ENCODE results near the gene DNMT3L. TPM values are rescaled to one million over a fixed set of nuclear protein-coding genes. Genes with fewer than 3 reads are reported as not detected.

Gene DNMT3L
- total RNA-seq, 1 experiment from 2014 or later: not detected

DNA sequence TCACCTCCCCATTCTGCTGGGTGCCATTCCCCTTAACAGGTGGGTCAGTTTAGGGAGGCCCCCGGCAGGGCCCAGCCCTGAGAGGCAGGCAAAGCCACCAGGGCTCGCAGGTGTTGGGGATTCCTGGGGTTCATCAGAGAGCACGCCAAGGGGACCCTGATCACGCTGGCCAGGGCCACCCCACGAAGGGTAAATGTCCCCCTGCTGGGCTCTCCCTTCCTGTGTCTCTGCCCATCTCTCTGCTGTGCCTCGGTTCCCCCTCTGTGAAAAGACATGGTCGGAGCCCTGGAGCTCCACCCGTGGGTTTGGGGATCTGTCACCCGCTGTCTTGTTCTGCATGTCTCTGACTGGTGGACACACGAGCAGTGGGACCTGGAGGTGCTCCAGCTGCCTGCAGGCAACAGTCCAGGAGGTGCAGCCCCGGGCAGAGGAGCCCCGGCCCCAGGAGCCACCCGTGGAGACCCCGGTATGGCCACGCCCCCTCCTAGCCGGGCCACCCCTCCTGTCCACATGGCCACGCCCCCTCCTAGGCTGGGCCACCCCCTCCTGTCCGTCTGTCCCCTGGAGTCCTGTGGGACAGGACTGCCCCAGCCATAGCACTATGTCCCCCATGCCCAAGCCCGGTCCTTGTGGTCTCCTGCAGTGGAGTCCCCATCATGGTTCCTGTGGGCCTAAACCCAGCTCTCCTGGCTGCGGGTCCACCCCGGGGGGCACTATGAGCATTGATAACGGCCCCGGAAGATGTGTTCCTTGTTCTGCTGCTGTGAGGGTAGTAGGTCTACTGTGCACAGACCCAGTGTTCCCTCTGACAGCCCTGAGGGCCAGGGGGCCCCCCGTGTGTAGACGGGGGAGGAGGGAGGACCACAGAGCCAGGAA, 30.5 kb upstream of the DNMT3L start (continued):
- TF ChIP-seq, protein P1, sequence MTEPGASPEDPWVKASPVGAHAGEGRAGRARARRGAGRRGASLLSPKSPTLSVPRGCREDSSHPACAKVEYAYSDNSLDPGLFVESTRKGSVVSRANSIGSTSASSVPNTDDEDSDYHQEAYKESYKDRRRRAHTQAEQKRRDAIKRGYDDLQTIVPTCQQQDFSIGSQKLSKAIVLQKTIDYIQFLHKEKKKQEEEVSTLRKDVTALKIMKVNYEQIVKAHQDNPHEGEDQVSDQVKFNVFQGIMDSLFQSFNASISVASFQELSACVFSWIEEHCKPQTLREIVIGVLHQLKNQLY (CRISPR knock-in tag; IDR thresholded peaks at IDR 0.05): no peak

DNA sequence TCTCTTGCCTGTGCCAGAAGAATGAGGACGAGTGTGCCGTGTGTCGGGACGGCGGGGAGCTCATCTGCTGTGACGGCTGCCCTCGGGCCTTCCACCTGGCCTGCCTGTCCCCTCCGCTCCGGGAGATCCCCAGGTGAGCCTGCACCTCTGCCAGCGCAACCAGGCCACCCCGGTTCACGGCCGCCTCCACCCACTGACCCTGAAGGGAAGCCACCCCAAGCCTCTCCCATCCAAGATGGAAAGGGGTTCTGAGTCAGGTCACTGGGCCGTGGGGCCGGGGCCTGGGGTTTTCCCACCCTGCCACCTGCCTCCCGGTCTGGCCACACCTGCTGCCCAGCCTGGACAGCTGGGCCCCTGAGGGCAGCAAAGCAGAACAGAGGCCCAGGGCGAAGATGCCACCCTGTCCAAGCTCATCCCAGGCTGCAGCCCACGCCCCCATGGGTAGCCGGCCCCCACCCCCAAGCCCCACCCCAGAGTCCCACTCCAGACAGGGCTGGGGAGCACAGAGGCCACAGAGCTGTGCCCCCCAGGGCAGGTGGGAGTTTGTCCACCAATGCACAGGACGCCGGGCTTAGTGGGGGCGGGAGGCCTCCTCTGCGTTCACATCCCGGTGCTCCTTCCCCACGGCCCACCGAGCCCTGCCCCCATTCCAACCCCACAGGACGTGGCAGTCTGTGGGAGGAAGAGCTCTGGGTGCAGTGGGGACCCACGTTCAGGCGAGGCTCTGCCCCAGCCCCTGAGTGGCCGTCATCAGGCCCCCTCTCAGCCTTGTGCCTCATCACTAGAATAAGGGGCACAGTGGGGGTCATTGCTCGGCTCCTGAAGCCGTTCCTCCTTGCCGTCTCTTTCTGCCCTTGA, 29.6 kb upstream of the DNMT3L start:
- DNase-seq (ENCODE audit: low spot score): no peak
- no peaks in the 10 kb centered on the region for H3K36me3 Mint-ChIP-seq
- CTCF ChIA-PET: no interaction called here
- no peak for ATAC-seq
- no peaks in the 10 kb centered on the region for H3K9me3 Mint-ChIP-seq
- POLR2A ChIA-PET: no interaction called here
- H3K27ac Mint-ChIP-seq: no peak overlapping the region
- TF ChIP-seq NFE2L1 (CRISPR knock-in tag; IDR thresholded peaks at IDR 0.05) (no peak), PRRX2 (CRISPR knock-in tag; IDR thresholded peaks at IDR 0.05) (no peak)
- TF ChIP-seq, protein P2, sequence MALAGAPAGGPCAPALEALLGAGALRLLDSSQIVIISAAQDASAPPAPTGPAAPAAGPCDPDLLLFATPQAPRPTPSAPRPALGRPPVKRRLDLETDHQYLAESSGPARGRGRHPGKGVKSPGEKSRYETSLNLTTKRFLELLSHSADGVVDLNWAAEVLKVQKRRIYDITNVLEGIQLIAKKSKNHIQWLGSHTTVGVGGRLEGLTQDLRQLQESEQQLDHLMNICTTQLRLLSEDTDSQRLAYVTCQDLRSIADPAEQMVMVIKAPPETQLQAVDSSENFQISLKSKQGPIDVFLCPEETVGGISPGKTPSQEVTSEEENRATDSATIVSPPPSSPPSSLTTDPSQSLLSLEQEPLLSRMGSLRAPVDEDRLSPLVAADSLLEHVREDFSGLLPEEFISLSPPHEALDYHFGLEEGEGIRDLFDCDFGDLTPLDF (CRISPR knock-in tag; IDR thresholded peaks at IDR 0.05): no peak
- no peaks in the 10 kb centered on the region for H3K4me1 Mint-ChIP-seq
- H3K27me3 Mint-ChIP-seq (ENCODE audit: low read depth): peaks cover 6% of the 10 kb centered on the region
- no peak overlapping the region for H3K4me3 Mint-ChIP-seq

DNA sequence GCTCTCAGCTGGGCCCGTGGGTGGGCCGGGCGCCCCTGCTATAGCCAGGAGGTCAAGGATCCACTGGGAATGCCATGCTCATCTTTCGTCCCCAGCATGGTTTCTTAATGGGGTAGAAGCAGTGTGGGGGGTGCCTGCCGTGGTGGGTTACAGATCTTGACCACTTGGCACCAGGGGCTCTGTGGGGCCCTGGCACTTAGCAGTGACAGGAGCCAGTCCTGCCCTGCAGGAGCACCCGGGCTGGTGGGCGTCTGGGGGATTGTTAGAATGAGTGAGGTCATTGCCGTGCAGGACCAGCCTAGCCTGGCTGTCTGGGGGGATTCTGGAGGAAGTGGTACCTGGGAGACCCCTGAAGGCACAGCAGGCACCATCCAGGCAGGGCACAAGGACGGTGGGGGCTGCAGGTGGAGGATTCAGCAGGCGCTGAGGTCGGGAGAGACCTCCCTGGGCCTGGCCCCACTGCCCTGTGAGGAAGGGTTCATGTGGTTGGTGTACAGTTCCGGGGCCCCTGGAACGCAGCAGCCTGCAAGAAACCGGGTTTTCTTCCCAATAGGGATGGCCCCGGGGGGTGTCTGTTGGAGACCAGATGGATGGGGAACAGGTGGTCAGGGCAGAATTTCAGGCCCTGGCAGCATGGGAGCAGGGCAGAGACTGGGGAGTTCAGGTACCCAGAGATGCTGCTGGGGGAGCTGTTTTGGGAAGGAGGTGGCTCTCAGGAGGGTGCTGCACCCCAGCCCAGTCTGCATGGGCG, 28.8 kb upstream of the DNMT3L start:
- DNase-seq (ENCODE audit: low spot score): no peak
- TF ChIP-seq, protein P3, sequence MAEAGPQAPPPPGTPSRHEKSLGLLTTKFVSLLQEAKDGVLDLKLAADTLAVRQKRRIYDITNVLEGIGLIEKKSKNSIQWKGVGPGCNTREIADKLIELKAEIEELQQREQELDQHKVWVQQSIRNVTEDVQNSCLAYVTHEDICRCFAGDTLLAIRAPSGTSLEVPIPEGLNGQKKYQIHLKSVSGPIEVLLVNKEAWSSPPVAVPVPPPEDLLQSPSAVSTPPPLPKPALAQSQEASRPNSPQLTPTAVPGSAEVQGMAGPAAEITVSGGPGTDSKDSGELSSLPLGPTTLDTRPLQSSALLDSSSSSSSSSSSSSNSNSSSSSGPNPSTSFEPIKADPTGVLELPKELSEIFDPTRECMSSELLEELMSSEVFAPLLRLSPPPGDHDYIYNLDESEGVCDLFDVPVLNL (CRISPR knock-in tag; IDR thresholded peaks at IDR 0.05; ENCODE audit: borderline replicate concordance, low read depth): no peak
- no peak for TF ChIP-seq SMAD3 (CRISPR knock-in tag; IDR thresholded peaks at IDR 0.05; ENCODE audit: borderline replicate concordance)
- TF ChIP-seq GTF2I (CRISPR knock-in tag; conservative IDR thresholded peaks at IDR 0.05): no peak
- no peak for TF ChIP-seq JAZF1 (CRISPR knock-in tag; IDR thresholded peaks at IDR 0.05)
- Mint-ChIP-seq H3K27ac (no peak overlapping the region), H3K27me3 (ENCODE audit: low read depth) (peaks cover 9% of the 10 kb centered on the region), H3K36me3 (no peaks in the 10 kb centered on the region), H3K4me3 (no peak overlapping the region), H3K4me1 (no peaks in the 10 kb centered on the region), H3K9me3 (no peaks in the 10 kb centered on the region)
- ATAC-seq: no peak
- ChIA-PET POLR2A (no interaction called here), CTCF (no interaction called here)

DNA sequence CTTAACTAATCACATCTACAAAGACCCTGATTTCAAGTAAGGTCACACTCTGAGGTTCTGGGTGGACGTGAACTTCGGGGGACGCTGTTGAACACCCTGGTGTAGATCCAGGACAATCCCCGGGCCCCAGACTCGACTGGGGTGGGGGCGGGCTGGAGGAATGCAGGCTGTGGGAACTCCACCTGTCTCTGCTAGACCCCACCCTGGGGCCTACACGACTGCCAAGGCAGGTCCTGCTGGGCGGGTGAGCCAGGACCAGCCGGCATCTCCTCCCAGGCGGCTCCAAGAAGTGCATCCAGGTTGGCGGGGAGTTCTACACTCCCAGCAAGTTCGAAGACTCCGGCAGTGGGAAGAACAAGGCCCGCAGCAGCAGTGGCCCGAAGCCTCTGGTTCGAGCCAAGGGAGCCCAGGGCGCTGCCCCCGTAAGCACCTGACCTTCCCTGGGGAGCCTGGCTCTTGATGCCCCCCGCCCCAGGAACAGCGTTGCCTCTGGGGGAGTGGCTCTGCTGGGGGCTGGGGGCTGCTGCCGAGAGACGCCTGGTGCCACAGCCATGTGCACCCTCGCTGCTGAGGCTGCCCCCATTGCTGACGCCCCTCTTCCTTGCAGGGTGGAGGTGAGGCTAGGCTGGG, 27.8 kb upstream of the DNMT3L start:
- H3K4me3 Mint-ChIP-seq: no peak overlapping the region
- ChIA-PET POLR2A (no interaction called here), CTCF (no interaction called here)
- ATAC-seq (no peak), DNase-seq (ENCODE audit: low spot score) (no peak)
- 0 out of 2 replicates have a peak, but pooled peaks cover under 1% of the 10 kb centered on the region for H3K4me1 Mint-ChIP-seq
- no peaks in the 10 kb centered on the region for H3K9me3 Mint-ChIP-seq
- no peak overlapping the region for H3K27ac Mint-ChIP-seq
- H3K27me3 Mint-ChIP-seq (ENCODE audit: low read depth): peaks cover 19% of the 10 kb centered on the region
- no peaks in the 10 kb centered on the region for H3K36me3 Mint-ChIP-seq
- TF ChIP-seq, protein P4, sequence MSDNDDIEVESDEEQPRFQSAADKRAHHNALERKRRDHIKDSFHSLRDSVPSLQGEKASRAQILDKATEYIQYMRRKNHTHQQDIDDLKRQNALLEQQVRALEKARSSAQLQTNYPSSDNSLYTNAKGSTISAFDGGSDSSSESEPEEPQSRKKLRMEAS (CRISPR knock-in tag; IDR thresholded peaks at IDR 0.05): no peak

Measured in WTC11 (cell line).